ENCODE measurements around the gene EIF4E3. TPM values are rescaled to one million over a fixed set of nuclear protein-coding genes. Genes with fewer than 3 reads are reported as not detected.
A peak's percentile ranks its signal among the peaks of the same experiment; 100 is the strongest.

EIF4E3 gene
- total RNA-seq, 1 experiment from 2014 or later: 2.2 TPM

- Histone ChIP-seq H3K27me3 (ENCODE audit: low read length) (peaks cover 69% of the 10 kb centered on the region), H3K9me3 (ENCODE audit: low read length) (no peaks in the 10 kb centered on the region), H3K79me2 (ENCODE audit: low read length) (no peaks in the 10 kb centered on the region), H3K27ac (ENCODE audit: low read length) (no peak overlapping the region), H4K20me1 (ENCODE audit: low read length) (no peaks in the 10 kb centered on the region), H3K9ac (ENCODE audit: low read length) (no peak overlapping the region), H2AFZ (ENCODE audit: low read length) (no peak overlapping the region), H3K9me2 (replicated peaks; ENCODE audit: low read length) (no peaks in the 10 kb centered on the region), H3K4me2 (ENCODE audit: low read length) (no peak overlapping the region), H3K4me3 (ENCODE audit: low read length) (no peak overlapping the region), H3F3A (ENCODE audit: low read length, unreplicated experiment) (no peaks in the 10 kb centered on the region), H3K36me3 (ENCODE audit: low read depth, low read length) (no peaks in the 10 kb centered on the region), H3K4me1 (ENCODE audit: insufficient read depth, low read length) (no peaks in the 10 kb centered on the region)
- DNase-seq (no peak), ATAC-seq (no peak)
- intact Hi-C loops (cut with micrococcal nuclease): no loop called here
- CTCF ChIA-PET: no interaction called here
- no peak for TF ChIP-seq EZH2phosphoT487 (IDR thresholded peaks at IDR 0.05; ENCODE audit: borderline replicate concordance, low read length)
- TF ChIP-seq EZH2 (IDR thresholded peaks at IDR 0.05; ENCODE audit: low read length, unreplicated experiment): peak; percentile 30
- no peak for TF ChIP-seq CTCF (conservative IDR thresholded peaks at IDR 0.05; ENCODE audit: low read depth, low read length)
- no TSS peak for BruUV-seq (replicated peaks)
- POLR2A ChIA-PET (ENCODE audit: unreplicated experiment): no interaction called here
Measured at GRCh38 chr3:71752831-71753700, 27.9 kb upstream of the EIF4E3 start.

GRCh38 chr3:71751602-71752001 lies 26.4 kb upstream of the EIF4E3 start:
- TF ChIP-seq CTCF (conservative IDR thresholded peaks at IDR 0.05; ENCODE audit: low read depth, low read length) (no peak), EZH2 (IDR thresholded peaks at IDR 0.05; ENCODE audit: low read length, unreplicated experiment) (no peak), EZH2phosphoT487 (IDR thresholded peaks at IDR 0.05; ENCODE audit: borderline replicate concordance, low read length) (no peak)
- Histone ChIP-seq H3K36me3 (ENCODE audit: low read depth, low read length) (no peaks in the 10 kb centered on the region), H3K9me3 (ENCODE audit: low read length) (no peaks in the 10 kb centered on the region), H2AFZ (ENCODE audit: low read length) (no peak overlapping the region), H3K9ac (ENCODE audit: low read length) (no peak overlapping the region), H4K20me1 (ENCODE audit: low read length) (no peaks in the 10 kb centered on the region), H3K4me2 (ENCODE audit: low read length) (no peak overlapping the region), H3K4me1 (ENCODE audit: insufficient read depth, low read length) (no peaks in the 10 kb centered on the region), H3K9me2 (replicated peaks; ENCODE audit: low read length) (no peaks in the 10 kb centered on the region), H3K4me3 (ENCODE audit: low read length) (no peak overlapping the region), H3K79me2 (ENCODE audit: low read length) (no peaks in the 10 kb centered on the region), H3K27ac (ENCODE audit: low read length) (no peak overlapping the region), H3F3A (ENCODE audit: low read length, unreplicated experiment) (no peaks in the 10 kb centered on the region), H3K27me3 (ENCODE audit: low read length) (peaks cover 67% of the 10 kb centered on the region)
- ChIA-PET POLR2A (ENCODE audit: unreplicated experiment) (no interaction called here), CTCF (no interaction called here)
- intact Hi-C loops (cut with micrococcal nuclease): no loop called here
- no TSS peak for BruUV-seq (replicated peaks)
- no peak for DNase-seq
- no peak for ATAC-seq

- H3K4me2 ChIP-seq (ENCODE audit: low read length): no peak overlapping the region
- POLR2A ChIA-PET (ENCODE audit: unreplicated experiment): no interaction called here
- H3K9me3 ChIP-seq (ENCODE audit: low read length): peaks cover 8% of the 10 kb centered on the region; the same call in 1 of the 2 replicates
- H3K36me3 ChIP-seq (ENCODE audit: low read depth, low read length): 0 out of 2 replicates have a peak, but pooled peaks cover 2% of the 10 kb centered on the region
- H3K27ac ChIP-seq (ENCODE audit: low read length): no peak overlapping the region
- no peaks in the 10 kb centered on the region for H4K20me1 ChIP-seq (ENCODE audit: low read length)
- no peak for DNase-seq
- no peaks in the 10 kb centered on the region for H3F3A ChIP-seq (ENCODE audit: low read length, unreplicated experiment)
- BruUV-seq (replicated peaks): no TSS peak
- H3K4me3 ChIP-seq (ENCODE audit: low read length): no peak overlapping the region
- no peak overlapping the region for H2AFZ ChIP-seq (ENCODE audit: low read length)
- H3K79me2 ChIP-seq (ENCODE audit: low read length): no peaks in the 10 kb centered on the region
- H3K9me2 ChIP-seq (replicated peaks; ENCODE audit: low read length): no peaks in the 10 kb centered on the region
- ATAC-seq: no peak
- TF ChIP-seq EZH2phosphoT487 (IDR thresholded peaks at IDR 0.05; ENCODE audit: borderline replicate concordance, low read length) (no peak), EZH2 (IDR thresholded peaks at IDR 0.05; ENCODE audit: low read length, unreplicated experiment) (no peak), CTCF (conservative IDR thresholded peaks at IDR 0.05; ENCODE audit: low read depth, low read length) (no peak)
- intact Hi-C loops (cut with micrococcal nuclease): no loop called here
- H3K4me1 ChIP-seq (ENCODE audit: insufficient read depth, low read length): no peaks in the 10 kb centered on the region
- CTCF ChIA-PET: interaction anchor here (0.6 kb wide), 1 partner anchor 366 kb away, joined by 6 read pairs; no protein-coding TSS in a partner anchor
- H3K27me3 ChIP-seq (ENCODE audit: low read length): peaks cover 25% of the 10 kb centered on the region
- H3K9ac ChIP-seq (ENCODE audit: low read length): no peak overlapping the region
Measured at GRCh38 chr3:71744738-71745137, 19.5 kb upstream of the EIF4E3 start.
